NCI-H1092 (cell line): Measurements from ENCODE around the gene ACSL1.
"Not testable (repeated sequence)": the region's sequence is repeated elsewhere in the genome, so short reads cannot be mapped to it uniquely, and the experiment has no call there.

Experiments
- DNase-seq: peaks from one replicate; lab custom pipeline; 2025; lab: John Stamatoyannopoulos, UW

Gene ACSL1

DNA sequence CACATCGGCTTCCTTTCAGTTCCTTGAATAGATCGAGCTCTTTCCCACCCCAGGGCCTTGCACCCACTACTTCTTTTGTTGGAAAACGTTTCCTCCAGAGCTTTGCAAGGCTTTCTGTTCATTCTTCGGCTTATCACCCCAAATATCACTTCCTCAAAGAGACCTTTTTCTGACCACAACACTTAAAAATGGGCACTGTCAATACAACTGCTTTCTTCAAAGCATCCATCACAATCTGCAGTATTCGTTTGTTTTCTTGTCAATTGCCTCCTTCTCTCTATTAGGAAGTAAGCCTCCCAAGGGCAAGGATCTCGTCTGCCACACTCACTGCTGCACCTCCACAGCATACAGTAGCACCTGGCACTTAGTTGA lies 74.2 kb downstream of the ACSL1 start:
- DNase-seq, result no peak

DNA sequence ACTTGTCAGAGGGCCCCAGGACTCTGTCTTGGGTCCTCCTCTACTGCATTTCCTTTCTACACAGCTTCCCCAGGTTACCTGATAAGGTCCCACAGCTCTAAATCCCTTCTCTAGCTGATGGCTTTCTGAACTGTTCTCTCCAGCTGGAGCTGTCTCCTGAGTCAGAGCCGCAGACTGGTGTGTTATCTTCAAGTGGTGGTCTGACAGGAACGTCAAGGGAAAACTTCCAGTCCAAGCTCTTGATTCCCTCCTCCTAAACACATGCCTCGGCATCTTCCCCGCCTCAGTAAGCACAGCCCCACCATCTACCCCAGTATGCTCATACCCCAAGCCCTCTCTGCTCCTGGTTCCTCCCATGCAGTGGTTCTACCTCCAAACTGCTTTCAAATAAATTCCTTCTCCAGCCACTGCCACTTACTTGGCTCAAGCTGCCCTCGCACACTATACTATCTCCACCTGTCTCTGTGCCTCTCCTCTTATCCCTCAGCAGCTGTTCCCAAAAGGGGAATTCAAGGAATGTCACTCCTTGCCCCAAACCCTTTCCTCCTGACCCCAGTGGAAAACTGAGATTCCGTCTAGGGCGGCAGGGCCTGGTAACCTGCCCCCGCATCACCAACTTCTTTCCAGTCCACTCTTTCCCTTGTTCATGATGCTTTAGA lies 74.7 kb downstream of the ACSL1 start:
- DNase-seq, result no peak

DNA sequence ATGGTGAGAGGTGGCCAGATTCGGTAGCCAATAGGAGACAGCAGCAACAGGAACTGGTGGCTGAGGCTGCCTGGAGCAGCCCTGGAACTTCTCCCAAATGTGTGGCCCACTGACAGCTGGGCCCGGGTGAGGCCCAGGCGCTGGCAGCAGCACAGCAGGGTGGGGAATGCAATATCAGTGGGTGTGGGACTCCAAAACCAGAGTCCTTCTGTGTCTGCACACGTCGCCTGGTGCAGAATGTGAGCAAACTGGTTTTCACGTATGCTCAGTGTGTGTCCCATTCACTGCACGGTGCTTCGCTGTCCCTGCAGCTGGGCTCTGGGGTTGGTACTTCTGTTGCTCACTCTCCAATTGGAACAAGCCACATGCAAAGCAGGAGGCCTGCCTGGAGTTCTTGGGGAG lies 77.5 kb downstream of the ACSL1 start:
- no peak for DNase-seq

- no peak for DNase-seq
These were observed 78.5 kb downstream of the ACSL1 start for GRCh38 chr4:184747034-184747830.

GRCh38 chr4:184745831-184746795 lies 79.7 kb downstream of the ACSL1 start:
- peak; percentile 57 for DNase-seq

DNA sequence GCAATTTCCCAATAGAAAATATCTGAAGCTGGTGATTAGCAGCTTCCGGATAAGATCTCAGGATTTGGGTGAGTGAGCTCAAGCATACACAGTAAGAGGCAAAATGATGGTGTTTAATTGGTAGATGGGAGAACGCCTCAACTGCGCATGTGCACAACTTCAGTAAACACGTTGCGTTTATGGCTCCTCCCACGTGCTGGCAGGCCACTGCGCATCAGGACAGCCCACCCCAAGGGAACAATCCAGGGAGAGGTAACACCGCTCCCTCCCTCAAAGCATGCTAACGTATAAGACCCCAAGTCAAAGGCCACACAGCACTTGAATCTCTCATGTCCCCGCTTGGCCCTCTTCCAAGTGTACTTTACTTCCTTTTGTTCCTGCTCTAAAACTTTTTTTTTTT lies 81.5 kb downstream of the ACSL1 start:
- DNase-seq, result no peak

- DNase-seq, result no peak
These were observed 82.1 kb downstream of the ACSL1 start for GRCh38 chr4:184743650-184744049.

DNA sequence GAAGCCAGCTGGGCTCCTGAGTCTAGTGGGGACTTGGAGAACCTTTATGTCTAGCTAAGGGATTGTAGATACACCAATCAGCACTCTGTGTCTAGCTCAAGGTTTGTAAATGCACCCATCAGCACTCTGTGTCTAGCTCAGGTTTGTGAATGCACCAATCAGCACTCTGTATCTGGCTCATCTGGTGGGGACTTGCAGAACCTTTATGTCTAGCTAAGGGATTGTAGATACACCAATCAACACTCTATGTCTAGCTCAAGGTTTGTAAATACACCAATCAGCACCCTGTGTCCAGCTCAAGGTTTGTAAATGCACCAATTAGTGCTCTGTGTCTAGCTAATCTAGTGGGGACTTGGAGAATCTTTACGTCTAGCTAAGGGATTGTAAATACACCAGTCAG lies 84.1 kb downstream of the ACSL1 start:
- DNase-seq, result not testable (repeated sequence)

DNA sequence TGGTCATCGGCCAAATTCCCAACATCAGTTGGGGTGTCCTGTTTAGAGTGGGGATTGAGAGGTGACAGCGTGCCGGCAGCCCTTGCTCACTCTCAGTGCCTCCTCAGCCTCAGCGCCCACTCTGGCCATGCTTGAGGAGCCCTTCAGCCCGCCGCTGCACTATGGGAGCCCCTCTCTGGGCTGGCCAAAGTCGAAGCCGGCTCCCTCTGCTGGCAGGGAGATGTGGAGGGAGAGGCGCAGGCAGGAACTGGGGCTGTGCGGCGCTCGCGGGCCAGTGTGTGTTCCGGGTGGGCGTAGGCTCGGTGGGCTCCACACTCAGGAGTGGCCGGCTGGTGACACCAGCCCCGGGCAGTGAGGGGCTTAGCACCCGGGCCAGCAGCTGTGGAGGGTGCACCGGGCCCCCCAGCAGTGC lies 84.8 kb downstream of the ACSL1 start:
- DNase-seq, result no peak

- DNase-seq, result not testable (repeated sequence)
These were observed 86.2 kb downstream of the ACSL1 start for GRCh38 chr4:184739575-184739974.

DNA sequence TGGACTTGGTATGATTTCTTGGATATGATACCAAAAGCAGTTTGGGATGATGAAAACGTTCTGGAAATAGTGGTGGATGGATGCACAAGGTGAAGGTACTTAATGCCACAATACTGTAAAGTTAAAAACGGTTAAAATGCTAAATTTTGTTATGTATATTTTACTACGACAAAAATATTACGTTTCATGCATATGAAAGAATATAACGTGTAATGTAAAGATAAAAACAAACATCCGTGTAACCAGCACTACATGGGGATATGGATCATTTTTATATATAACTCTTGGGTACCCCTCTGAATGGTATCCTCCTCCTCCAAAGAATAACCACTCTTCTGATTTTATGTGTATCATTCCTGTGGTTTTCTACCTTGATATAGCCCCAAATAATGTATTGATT lies 91.0 kb downstream of the ACSL1 start:
- DNase-seq, result no peak

DNA sequence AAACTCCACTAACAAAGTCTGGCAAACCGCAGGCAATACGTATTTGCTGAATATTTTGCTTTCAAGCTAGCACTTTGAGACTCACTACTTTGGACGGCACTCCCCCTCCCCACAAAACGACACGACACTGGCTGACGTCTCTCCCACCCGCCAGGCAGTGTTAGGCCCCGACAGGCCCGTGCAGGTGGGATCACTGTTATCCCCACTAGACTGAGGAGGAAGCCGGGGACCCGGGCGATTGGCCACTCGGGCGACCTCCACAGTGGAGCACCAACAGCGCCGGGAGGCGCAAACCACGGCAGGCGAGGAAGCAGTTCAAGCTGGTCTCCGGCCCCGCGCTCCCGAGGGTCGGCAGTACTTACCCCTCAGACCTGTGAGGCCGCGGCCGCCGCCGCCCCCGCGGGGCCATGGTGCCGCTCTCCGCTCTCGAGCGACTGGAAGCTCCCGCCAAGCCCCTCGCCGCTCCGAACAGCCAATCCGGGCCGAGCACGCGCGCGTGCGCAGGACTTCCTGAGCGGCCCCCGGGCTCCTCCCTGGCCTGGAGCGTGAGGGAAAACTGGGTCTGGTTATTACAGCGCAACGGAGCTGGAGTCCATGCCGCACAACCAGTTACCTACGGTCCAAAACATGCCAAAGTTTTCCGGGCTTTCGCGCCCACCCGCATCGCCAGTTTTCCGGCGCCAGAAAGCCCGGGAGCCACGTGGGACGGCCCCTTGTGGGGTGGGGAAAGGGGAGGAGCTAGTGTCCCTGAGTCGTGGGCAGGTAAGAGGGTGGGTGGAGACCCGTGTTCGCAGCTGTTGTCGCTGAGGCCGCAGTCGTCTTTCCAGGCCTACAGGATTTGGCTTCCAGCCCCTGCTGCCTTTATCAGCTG lies 91.9 kb downstream of the ACSL1 start, which contains the start of gene CENPU:
TSS of gene CENPU (minus strand) at position 443 of the 871 bp plus-strand sequence. CDS start at position 409, 34 bp downstream.
- DNase-seq, result peak; percentile 100

DNA sequence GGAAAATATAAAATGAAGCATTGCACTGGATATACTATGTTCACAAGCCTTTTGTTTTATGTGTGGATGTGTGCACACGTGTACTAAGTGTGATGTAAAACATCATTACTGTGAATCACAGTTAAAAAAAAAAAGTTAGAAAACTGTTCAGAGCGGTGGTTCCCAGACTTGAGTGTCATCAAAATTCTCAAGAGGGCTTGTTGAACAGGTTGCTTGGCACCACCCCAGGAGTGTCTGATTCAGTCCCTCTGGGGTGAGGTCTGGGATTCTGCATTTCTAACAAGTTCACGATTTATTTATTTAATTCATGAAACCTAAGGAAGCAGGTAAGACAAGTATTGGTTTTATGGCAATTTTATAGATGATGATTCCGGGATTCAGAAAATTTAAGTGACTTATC lies 93.6 kb downstream of the ACSL1 start:
- peak; percentile 16 for DNase-seq

DNA sequence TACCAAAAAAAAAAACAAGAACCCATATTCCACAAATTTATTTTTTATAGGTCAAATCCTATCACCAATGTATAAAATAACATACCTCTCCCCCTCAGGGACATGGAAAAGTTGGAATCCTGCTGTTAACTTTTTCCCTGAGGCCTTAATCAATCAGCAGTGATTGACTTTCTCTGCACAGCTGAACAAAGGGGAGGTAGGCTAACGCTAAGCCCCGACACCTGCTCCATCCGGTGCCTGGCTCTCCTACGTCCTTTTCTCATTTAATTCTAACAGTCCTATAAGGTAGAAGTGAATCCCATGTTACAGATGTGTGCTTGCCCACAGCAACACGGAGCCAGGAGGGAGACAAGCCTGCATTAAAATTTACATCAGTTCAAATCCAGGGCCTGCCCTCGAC lies 94.7 kb downstream of the ACSL1 start:
- DNase-seq, result no peak

- DNase-seq, result no peak
These were observed 95.8 kb downstream of the ACSL1 start for GRCh38 chr4:184729946-184730345.

- DNase-seq, result no peak
These were observed 96.9 kb downstream of the ACSL1 start for GRCh38 chr4:184728858-184729257.

GRCh38 chr4:184727430-184727829 lies 98.3 kb downstream of the ACSL1 start:
- no peak for DNase-seq

GRCh38 chr4:184722798-184723197 lies 103.0 kb downstream of the ACSL1 start:
- no peak for DNase-seq

DNA sequence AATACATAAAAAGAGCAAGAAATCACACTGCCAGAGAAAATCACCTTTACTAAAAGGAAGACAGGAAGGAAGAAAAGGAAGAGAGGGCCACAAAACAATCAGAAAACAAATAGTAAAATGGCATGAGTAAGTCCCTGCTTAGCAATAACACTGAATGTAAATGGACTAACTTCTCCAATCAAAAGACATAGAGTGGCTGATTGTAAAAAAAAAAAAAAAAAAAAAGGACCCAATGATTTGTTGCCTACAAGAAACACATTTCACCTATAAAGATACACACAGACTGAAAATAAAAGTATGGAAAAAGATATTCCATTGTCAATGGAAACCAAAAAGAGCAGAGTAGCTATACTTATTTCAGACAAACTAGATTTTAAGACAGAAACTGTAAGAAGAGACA lies 104.5 kb downstream of the ACSL1 start:
- DNase-seq, result no peak

DNA sequence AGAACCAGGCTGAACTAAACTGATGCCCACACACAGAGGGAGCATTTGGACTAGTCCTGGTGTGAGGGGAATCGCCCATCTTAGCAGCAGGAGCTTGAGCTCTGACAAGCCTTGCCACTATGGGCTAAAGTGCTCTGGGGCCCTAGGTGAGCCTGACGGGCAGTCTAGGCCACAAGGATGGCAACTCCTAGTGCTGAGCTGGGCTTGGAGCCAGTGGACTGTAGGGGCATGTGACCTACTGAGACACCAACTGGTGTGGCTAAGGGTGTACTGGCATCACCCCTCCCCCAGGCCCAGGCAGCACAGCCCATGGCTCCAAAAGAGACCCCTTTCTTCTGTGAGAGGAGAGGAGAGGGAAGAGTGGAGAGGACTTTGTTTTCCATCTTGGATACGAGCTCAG lies 106.4 kb downstream of the ACSL1 start:
- DNase-seq, result no peak

- DNase-seq, result no peak
These were observed 110.2 kb downstream of the ACSL1 start for GRCh38 chr4:184715526-184715925.
